ENCODE measurements around the gene RMDN2. TPM values are rescaled to one million over a fixed set of nuclear protein-coding genes. Genes with fewer than 3 reads are reported as not detected.

RMDN2 gene
- total RNA-seq, 1 experiment from 2014 or later, result 3.0 TPM

GRCh38 chr2:38013158-38013752 is 88.2 kb downstream of the RMDN2 start (continued):
- TF ChIP-seq ZBTB21 (CRISPR knock-in tag; IDR thresholded peaks at IDR 0.05; ENCODE audit: borderline replicate concordance) (no peak), JUN (CRISPR knock-in tag; IDR thresholded peaks at IDR 0.05) (no peak), ATF2 (CRISPR knock-in tag; IDR thresholded peaks at IDR 0.05; ENCODE audit: borderline replicate concordance, low read depth) (no peak), TCF7 (CRISPR knock-in tag; IDR thresholded peaks at IDR 0.05; ENCODE audit: low read depth) (no peak), CREB1 (CRISPR knock-in tag; IDR thresholded peaks at IDR 0.05) (no peak)
- TF ChIP-seq, protein P1, sequence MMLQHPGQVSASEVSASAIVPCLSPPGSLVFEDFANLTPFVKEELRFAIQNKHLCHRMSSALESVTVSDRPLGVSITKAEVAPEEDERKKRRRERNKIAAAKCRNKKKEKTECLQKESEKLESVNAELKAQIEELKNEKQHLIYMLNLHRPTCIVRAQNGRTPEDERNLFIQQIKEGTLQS (CRISPR knock-in tag; conservative IDR thresholded peaks at IDR 0.05), result no peak

- Mint-ChIP-seq H3K36me3 (peaks cover 3% of the 10 kb centered on the region), H3K27ac (no peak overlapping the region), H3K27me3 (ENCODE audit: low read depth) (no peaks in the 10 kb centered on the region), H3K9me3 (peaks cover 7% of the 10 kb centered on the region), H3K4me1 (peaks cover 21% of the 10 kb centered on the region), H3K4me3 (no peak overlapping the region)
- POLR2A ChIA-PET, result no interaction called here
- ATAC-seq, result no peak
- TF ChIP-seq, protein P2, sequence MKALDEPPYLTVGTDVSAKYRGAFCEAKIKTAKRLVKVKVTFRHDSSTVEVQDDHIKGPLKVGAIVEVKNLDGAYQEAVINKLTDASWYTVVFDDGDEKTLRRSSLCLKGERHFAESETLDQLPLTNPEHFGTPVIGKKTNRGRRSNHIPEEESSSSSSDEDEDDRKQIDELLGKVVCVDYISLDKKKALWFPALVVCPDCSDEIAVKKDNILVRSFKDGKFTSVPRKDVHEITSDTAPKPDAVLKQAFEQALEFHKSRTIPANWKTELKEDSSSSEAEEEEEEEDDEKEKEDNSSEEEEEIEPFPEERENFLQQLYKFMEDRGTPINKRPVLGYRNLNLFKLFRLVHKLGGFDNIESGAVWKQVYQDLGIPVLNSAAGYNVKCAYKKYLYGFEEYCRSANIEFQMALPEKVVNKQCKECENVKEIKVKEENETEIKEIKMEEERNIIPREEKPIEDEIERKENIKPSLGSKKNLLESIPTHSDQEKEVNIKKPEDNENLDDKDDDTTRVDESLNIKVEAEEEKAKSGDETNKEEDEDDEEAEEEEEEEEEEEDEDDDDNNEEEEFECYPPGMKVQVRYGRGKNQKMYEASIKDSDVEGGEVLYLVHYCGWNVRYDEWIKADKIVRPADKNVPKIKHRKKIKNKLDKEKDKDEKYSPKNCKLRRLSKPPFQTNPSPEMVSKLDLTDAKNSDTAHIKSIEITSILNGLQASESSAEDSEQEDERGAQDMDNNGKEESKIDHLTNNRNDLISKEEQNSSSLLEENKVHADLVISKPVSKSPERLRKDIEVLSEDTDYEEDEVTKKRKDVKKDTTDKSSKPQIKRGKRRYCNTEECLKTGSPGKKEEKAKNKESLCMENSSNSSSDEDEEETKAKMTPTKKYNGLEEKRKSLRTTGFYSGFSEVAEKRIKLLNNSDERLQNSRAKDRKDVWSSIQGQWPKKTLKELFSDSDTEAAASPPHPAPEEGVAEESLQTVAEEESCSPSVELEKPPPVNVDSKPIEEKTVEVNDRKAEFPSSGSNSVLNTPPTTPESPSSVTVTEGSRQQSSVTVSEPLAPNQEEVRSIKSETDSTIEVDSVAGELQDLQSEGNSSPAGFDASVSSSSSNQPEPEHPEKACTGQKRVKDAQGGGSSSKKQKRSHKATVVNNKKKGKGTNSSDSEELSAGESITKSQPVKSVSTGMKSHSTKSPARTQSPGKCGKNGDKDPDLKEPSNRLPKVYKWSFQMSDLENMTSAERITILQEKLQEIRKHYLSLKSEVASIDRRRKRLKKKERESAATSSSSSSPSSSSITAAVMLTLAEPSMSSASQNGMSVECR (CRISPR knock-in tag; IDR thresholded peaks at IDR 0.05; ENCODE audit: borderline replicate concordance), result no peak
- TF ChIP-seq E2F4 (CRISPR knock-in tag; IDR thresholded peaks at IDR 0.05; ENCODE audit: borderline replicate concordance, low read depth), result no peak
- no peak for TF ChIP-seq IRF1 (CRISPR knock-in tag; IDR thresholded peaks at IDR 0.05)
- TF ChIP-seq GRHL2 (CRISPR knock-in tag; IDR thresholded peaks at IDR 0.05; ENCODE audit: insufficient replicate concordance, severe bottlenecking), result no peak
- no peak for TF ChIP-seq NR3C1 (CRISPR knock-in tag; conservative IDR thresholded peaks at IDR 0.05; ENCODE audit: low read depth)
- TF ChIP-seq FOXP1 (CRISPR knock-in tag; IDR thresholded peaks at IDR 0.05; ENCODE audit: borderline replicate concordance), result no peak
- CTCF ChIA-PET, result interaction anchor here (0.5 kb wide), 1 partner anchor 602 kb away, joined by 5 read pairs; no protein-coding TSS in a partner anchor
- no peak for DNase-seq (ENCODE audit: low spot score)
Observed at GRCh38 chr2:38016219-38016618, 91.1 kb downstream of the RMDN2 start.

GRCh38 chr2:38017836-38018235 is 92.7 kb downstream of the RMDN2 start:
- H3K4me3 Mint-ChIP-seq, result no peak overlapping the region
- H3K36me3 Mint-ChIP-seq, result no peaks in the 10 kb centered on the region
- ChIA-PET CTCF (no interaction called here), POLR2A (no interaction called here)
- H3K27ac Mint-ChIP-seq, result peak overlapping the region; percentile 81
- no peaks in the 10 kb centered on the region for H3K27me3 Mint-ChIP-seq (ENCODE audit: low read depth)
- H3K4me1 Mint-ChIP-seq, result peaks cover 21% of the 10 kb centered on the region
- DNase-seq (ENCODE audit: low spot score) (no peak), ATAC-seq (peak; percentile 22; the same call in 1 of the 2 replicates)
- H3K9me3 Mint-ChIP-seq, result peaks cover 7% of the 10 kb centered on the region; the same call in 1 of the 2 replicates
- TF ChIP-seq, protein P3, sequence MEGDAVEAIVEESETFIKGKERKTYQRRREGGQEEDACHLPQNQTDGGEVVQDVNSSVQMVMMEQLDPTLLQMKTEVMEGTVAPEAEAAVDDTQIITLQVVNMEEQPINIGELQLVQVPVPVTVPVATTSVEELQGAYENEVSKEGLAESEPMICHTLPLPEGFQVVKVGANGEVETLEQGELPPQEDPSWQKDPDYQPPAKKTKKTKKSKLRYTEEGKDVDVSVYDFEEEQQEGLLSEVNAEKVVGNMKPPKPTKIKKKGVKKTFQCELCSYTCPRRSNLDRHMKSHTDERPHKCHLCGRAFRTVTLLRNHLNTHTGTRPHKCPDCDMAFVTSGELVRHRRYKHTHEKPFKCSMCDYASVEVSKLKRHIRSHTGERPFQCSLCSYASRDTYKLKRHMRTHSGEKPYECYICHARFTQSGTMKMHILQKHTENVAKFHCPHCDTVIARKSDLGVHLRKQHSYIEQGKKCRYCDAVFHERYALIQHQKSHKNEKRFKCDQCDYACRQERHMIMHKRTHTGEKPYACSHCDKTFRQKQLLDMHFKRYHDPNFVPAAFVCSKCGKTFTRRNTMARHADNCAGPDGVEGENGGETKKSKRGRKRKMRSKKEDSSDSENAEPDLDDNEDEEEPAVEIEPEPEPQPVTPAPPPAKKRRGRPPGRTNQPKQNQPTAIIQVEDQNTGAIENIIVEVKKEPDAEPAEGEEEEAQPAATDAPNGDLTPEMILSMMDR (IDR thresholded peaks at IDR 0.05), result no peak
- no peak for TF ChIP-seq NFE2L1 (CRISPR knock-in tag; IDR thresholded peaks at IDR 0.05)
- TF ChIP-seq HMGA2 (CRISPR knock-in tag; IDR thresholded peaks at IDR 0.05), result no peak
- TF ChIP-seq, protein P4, sequence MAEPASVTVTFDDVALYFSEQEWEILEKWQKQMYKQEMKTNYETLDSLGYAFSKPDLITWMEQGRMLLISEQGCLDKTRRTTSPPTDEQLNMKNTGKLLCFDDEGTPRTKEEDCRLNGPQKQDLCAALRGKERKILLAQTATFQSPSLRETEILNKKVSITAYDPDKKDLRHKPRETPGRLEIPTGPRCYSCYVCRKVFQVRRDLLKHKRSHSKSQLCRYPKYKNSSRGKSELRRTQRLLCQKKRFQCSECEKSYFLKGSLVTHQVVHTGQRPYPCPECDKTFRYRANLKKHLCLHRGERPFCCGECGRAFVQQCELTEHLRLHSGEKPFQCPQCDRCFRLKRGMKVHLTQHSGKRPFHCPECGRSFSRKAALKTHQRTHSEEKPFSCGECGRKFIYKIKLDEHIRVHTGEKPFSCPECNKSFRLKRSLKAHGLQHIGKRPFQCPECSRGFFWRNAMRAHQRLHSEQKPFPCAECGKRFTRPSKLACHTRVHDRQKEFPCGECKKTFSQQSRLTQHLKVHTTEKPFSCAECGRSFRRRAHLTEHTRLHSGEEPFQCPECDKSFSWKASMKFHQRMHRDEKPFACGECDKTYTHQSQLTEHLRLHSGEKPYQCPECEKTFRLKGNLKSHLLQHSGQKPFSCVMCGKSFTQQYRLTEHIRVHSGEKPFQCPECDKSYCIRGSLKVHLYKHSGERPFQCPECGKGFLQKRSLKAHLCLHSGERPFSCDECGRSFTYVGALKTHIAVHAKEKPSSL (CRISPR knock-in tag; conservative IDR thresholded peaks at IDR 0.05), result no peak
- no peak for TF ChIP-seq MXD4 (CRISPR knock-in tag; IDR thresholded peaks at IDR 0.05; ENCODE audit: borderline replicate concordance)
- TF ChIP-seq CBFB (CRISPR knock-in tag; IDR thresholded peaks at IDR 0.05; ENCODE audit: low read depth), result no peak
- no peak for TF ChIP-seq TEAD4 (CRISPR knock-in tag; IDR thresholded peaks at IDR 0.05)
- no peak for TF ChIP-seq ZNF416 (CRISPR knock-in tag; IDR thresholded peaks at IDR 0.05)
- no peak for TF ChIP-seq IRF2 (CRISPR knock-in tag; IDR thresholded peaks at IDR 0.05; ENCODE audit: borderline replicate concordance, low read depth)
- no peak for TF ChIP-seq ZNF671 (CRISPR knock-in tag; IDR thresholded peaks at IDR 0.05)
